ENCODE measurements around the gene TTC34. TPM values are rescaled to one million over a fixed set of nuclear protein-coding genes. Genes with fewer than 3 reads are reported as not detected.
A peak's percentile ranks its signal among the peaks of the same experiment; 100 is the strongest.

TTC34 gene
- total RNA-seq, 4 donors from 2014 or later, result 0.14 to 6.0 (median 0.75) TPM

DNA sequence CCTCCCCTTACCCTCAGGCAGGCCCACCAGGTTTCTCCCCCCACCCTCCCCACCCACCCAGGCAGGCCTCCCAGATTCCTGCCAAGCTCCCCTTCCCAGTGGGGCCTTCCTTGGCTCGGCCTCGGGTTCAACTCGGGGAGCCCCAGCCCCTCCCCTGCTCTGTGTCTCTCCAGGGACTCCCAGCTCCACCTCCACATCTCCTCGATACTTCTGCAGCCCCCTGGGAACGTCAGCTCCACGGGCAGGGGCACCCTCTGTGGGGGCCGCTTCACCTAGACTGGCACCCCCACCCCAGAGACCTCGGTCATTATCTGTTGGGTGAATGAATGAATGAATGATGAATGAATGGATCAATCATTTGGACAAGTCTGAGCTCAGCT, 169.5 kb downstream of the TTC34 start:
- intact Hi-C loops (cut with DNase I; ENCODE audit: low total_unique reads) (no loop called here), in situ Hi-C loops (cut with MboI; ENCODE audit: low pct_ligation_motif_present in 1 of 4, low pct_unique_long_range_greater_than_20kb in 1 of 4, low sequenced_read_pairs in 3 of 4) (loop anchor here in 1 of 4 donors (25.0 kb wide), 1 partner anchor 220 kb away; the partner anchor contains the start of gene PEX10)
- H3K4me1 ChIP-seq, result peaks cover 3 to 24% (median 18%) of the 10 kb centered on the region in 4 donors
- DNase-seq, result no peak
- no peaks in the 10 kb centered on the region for H3K36me3 ChIP-seq
- WGBS, 2 donors (ENCODE audit: low coverage in 1 of 2), result 63% methylated on average over 8 of the region's 8 CpGs; no CpG with 5 or more reads in 1 of the 2 donors
- no peak overlapping the region for H3K4me3 ChIP-seq
- peaks cover 79% of the 10 kb centered on the region for H3K27me3 ChIP-seq
- H3K27ac ChIP-seq, result no peak overlapping the region
- H3K9me3 ChIP-seq, result peaks cover 0 to 5% of the 10 kb centered on the region in 2 donors
- no peak for TF ChIP-seq POLR2AphosphoS5 (IDR thresholded peaks at IDR 0.05)
- TF ChIP-seq, protein P1, sequence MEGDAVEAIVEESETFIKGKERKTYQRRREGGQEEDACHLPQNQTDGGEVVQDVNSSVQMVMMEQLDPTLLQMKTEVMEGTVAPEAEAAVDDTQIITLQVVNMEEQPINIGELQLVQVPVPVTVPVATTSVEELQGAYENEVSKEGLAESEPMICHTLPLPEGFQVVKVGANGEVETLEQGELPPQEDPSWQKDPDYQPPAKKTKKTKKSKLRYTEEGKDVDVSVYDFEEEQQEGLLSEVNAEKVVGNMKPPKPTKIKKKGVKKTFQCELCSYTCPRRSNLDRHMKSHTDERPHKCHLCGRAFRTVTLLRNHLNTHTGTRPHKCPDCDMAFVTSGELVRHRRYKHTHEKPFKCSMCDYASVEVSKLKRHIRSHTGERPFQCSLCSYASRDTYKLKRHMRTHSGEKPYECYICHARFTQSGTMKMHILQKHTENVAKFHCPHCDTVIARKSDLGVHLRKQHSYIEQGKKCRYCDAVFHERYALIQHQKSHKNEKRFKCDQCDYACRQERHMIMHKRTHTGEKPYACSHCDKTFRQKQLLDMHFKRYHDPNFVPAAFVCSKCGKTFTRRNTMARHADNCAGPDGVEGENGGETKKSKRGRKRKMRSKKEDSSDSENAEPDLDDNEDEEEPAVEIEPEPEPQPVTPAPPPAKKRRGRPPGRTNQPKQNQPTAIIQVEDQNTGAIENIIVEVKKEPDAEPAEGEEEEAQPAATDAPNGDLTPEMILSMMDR (IDR thresholded peaks at IDR 0.05), result no peak
- TF ChIP-seq POLR2A (IDR thresholded peaks at IDR 0.05), result no peak
- no peak for TF ChIP-seq EP300 (IDR thresholded peaks at IDR 0.05; ENCODE audit: low read depth)

DNA sequence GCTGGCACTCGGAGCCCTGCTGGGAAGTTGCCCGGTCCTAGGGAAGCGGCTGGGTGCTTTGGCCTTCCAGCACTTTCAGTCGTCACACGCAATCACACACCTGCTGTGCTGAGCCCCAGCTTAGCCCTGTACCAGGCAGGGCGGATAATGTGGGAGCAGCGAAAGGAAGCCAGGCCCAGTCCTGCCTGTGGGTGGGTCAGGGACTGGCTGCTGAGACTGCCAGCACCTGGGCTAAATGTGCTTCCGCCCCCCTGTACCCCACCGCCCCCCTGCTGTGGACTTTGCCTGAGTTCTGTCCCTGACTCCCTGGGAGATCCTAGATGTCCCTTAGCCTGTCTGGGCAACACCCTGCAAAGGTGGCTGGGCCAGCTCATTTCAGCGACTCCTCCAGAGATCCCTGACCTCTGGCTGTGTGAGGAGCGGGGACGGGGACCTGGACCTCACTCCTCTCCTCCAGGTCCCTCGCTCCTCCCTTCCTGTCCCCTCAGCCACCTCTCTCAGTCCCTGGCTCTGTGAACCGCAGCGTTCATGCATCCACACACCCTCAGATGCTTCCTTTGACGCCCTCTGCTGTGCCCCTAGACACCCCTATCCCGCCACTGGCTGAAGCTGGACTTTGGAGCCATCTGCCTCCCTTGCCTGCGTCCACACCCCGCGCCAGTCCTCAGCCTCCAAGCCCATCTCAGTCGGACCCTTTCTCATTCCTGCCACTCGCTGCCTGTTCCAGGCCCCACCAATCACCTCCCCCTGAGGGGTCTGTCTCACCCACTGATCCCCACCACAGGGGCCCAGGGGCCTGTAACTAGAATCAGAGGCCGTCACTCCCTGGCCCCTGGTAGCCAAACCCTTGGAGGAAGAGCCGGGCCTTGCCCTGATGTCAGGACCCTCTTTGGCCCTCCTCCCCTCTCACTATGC, 170.1 kb downstream of the TTC34 start:
- in situ Hi-C loops (cut with MboI; ENCODE audit: low pct_ligation_motif_present in 1 of 4, low pct_unique_long_range_greater_than_20kb in 1 of 4, low sequenced_read_pairs in 3 of 4), result loop anchor here in 1 of 4 donors (25.0 kb wide), 1 partner anchor 219 kb away; the partner anchor contains the start of gene PEX10
- Histone ChIP-seq H3K27ac (no peak overlapping the region), H3K9me3 (no peaks in the 10 kb centered on the region), H3K36me3 (no peaks in the 10 kb centered on the region), H3K27me3 (peaks cover 79% of the 10 kb centered on the region), H3K4me3 (no peak overlapping the region), H3K4me1 (peaks cover 3 to 24% (median 18%) of the 10 kb centered on the region in 4 donors)
- TF ChIP-seq POLR2AphosphoS5 (IDR thresholded peaks at IDR 0.05) (no peak), EP300 (IDR thresholded peaks at IDR 0.05; ENCODE audit: low read depth) (no peak), POLR2A (IDR thresholded peaks at IDR 0.05) (no peak)
- TF ChIP-seq, protein P1 (IDR thresholded peaks at IDR 0.05), result no peak
- intact Hi-C loops (cut with DNase I; ENCODE audit: low total_unique reads), result no loop called here
- 40 to 46% methylated on average over 2 to 24 of the region's 24 CpGs for WGBS, 2 donors (ENCODE audit: low coverage in 1 of 2)
- peak; percentile 78 for DNase-seq

DNA sequence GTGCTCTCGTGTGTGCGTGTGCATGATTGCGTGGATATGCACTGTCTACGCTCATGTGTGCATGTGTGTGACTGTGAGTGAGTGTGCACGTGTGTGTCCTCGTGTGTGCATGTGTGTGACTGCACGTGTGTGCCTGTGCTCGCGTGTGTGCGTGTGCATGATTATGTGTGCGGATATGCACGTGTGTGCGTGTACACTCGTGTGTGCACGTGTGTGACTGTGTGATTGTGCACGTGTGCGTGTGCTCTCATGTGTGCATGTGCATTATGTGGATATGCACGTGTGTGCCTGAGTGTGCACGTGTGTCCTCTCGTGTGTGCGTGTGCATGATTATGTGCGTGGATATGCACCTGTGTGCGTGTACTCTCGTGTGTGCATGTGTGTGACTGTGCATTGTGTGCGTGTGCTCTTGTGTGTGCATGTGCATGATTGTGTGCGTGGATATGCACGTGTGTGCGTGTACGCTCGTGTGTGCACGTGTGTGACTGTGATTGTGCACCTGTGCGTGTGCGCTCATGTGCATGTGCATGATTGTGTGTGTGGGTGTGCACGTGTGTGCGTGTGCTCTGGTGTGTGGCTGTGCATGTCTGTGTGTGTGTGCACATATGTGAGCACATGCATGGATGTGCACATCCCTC, 170.9 kb downstream of the TTC34 start:
- Histone ChIP-seq H3K36me3 (no peaks in the 10 kb centered on the region), H3K4me3 (no peak overlapping the region), H3K27ac (no peak overlapping the region), H3K4me1 (peaks cover 3 to 24% (median 18%) of the 10 kb centered on the region in 4 donors), H3K27me3 (peaks cover 81% of the 10 kb centered on the region), H3K9me3 (no peaks in the 10 kb centered on the region)
- in situ Hi-C loops (cut with MboI; ENCODE audit: low pct_ligation_motif_present in 1 of 4, low pct_unique_long_range_greater_than_20kb in 1 of 4, low sequenced_read_pairs in 3 of 4), result loop anchor here in 1 of 4 donors (25.0 kb wide), 1 partner anchor 218 kb away; the partner anchor contains the start of gene PEX10
- DNase-seq, result no peak
- intact Hi-C loops (cut with DNase I; ENCODE audit: low total_unique reads), result no loop called here
- WGBS, 2 donors (ENCODE audit: low coverage in 1 of 2), result 89 to 100% methylated on average over 6 to 35 of the region's 35 CpGs
- TF ChIP-seq POLR2A (IDR thresholded peaks at IDR 0.05) (no peak), EP300 (IDR thresholded peaks at IDR 0.05; ENCODE audit: low read depth) (no peak), POLR2AphosphoS5 (IDR thresholded peaks at IDR 0.05) (no peak)
- TF ChIP-seq, protein P1 (IDR thresholded peaks at IDR 0.05), result no peak
